DMS114 treated with DMSO at 0.1 percent for 48 hours (cell line): ENCODE results near the gene CDC14B.
"Not testable (repeated sequence)": the region's sequence is repeated elsewhere in the genome, so short reads cannot be mapped to it uniquely, and the experiment has no call there.

Experiments used
- DNase-seq: peaks from one replicate; lab custom pipeline; 2025; ENCODE audit not compliant: unreplicated experiment; lab: John Stamatoyannopoulos, UW

CDC14B gene

DNA sequence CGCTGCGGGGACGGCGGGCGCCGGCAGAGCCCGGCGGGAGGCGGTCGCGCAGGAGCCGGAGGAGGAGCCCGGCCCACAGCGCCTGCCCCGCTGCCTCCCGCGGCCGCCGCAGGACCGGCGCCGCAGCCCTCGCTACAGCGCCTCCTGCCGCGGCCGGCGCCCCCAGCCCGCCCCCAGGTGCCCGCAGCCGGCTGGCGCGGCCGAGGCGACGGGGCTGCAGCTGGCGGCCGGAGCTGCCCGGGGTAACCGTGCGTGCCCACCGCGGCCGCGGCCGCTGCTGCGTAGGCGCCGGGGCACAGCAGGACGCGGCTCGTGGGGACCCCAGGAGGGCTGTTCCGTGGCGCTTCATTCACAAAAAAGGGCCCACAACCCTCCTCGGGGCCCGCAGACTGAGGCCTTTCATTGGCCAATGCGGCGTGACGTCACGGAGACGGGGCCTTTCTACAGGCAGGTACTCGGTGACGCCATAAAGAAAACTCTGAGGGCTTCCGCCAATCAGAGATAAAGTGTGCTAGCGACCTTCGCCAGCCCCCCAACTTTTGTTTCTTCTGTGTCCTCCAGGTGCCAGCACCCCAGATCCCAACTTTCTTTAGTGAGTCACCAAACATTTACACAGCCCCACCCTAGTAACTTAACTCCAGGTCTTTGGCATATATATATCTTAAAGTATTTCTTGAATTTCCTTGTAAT is at the start of gene CDC14B:
Gene CDC14B, minus strand, starts transcription at position 353 of the 690 bp plus-strand sequence. CDS start 465 bp downstream, outside the sequence.
- peak; percentile 70 for DNase-seq

DNA sequence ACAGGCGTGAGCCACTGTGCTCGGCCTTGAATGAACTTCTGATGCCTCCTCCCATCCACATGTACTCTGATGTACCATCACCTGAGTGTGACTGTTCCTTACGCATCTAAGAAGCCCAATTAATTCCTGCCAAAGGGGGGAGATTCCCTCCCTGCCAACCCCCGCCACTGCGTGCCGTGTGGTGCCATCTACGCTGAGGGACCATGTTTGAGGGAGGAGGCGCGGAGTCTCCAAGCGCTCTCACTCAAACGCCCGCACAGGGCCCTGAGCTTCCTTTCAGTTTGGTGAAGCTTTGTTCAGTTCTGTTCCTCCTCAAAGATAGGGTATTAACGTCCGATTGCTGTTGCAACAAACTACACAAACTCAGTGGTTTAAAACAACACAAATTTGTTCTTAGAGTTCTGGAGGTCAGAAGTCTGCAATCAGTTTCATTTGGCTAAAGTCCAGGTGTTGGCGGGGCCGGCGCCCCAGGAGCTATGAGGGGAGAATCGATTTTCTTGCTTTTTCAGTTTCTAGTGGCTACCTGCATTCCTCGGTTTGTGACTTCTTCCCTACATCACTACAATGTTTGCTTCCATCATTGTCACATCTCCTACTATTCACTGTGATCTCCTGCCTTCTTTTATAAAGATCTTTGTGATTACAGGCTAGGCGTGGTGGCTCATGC is 49.4 kb upstream of the CDC14B start:
- no peak for DNase-seq

GRCh38 chr9:96667363-96667728 is 47.7 kb upstream of the CDC14B start:
- DNase-seq, result no peak

DNA sequence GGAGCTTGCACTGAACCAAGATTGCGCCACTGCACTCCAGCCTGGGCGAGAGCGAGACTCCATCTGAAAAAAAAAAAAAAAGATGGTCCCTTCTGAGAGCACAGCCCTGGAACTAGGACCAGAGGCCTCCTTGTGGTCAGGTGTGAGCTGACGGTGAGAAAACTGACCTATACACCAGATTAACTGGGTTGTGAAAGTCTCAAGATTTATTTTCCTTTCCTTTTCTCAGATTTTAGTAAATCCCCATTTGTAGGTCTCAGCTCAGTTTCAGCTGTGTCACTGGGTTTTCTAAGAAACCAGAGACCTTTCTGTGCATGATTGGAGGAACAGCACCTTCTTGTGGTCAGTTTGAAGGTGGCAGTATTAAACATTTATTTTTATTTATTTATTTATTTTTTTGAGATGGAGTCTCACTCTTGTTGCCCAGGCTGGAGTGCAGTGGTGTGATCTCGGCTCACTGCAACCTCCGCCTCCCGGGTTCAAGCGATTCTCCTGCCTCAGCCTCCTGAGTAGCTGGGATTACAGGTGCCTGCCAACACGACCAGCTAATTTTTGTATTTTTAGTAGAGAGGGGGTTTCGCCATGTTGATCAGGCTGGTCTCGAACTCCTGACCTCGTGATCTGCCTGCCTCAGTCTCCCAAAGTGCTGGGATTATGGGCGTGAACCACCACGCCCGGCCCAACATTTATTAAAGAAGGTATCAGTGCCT is 47.2 kb upstream of the CDC14B start:
- DNase-seq, result not testable (repeated sequence)

DNA sequence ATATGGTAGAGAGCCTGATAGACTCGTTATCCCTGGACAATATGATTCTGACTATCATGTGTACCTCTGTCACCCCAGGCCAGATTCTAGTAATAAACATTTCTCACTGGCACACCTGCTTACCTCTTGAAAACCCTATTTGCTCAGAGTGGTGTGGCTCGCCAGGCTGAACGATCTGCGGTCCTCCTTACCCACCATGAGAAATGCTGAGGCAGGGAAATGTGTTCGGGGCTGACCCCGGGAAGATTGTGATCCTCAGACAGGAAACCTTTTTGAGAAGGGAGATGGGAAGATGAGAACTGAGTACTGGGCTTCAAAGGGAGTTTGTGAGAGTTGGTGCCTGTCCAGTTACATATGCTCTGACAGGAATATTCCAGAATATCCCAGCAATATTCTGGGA is 46.1 kb upstream of the CDC14B start:
- DNase-seq, result no peak

- no peak for DNase-seq
Measured at GRCh38 chr9:96663506-96664120, 44.0 kb upstream of the CDC14B start.

- no peak for DNase-seq
Measured at GRCh38 chr9:96661711-96662110, 42.1 kb upstream of the CDC14B start.

- no peak for DNase-seq
Measured at GRCh38 chr9:96660692-96661248, 41.1 kb upstream of the CDC14B start.

- DNase-seq, result no peak
Measured at GRCh38 chr9:96655198-96655851, 35.7 kb upstream of the CDC14B start, which contains the start of gene PRXL2C. Gene PRXL2C, minus strand, starts transcription at chr9:96655317. Its CDS starts 36 bp downstream, at chr9:96655281.

GRCh38 chr9:96654450-96655197 is 35.0 kb upstream of the CDC14B start:
- DNase-seq, result peak; percentile 66

DNA sequence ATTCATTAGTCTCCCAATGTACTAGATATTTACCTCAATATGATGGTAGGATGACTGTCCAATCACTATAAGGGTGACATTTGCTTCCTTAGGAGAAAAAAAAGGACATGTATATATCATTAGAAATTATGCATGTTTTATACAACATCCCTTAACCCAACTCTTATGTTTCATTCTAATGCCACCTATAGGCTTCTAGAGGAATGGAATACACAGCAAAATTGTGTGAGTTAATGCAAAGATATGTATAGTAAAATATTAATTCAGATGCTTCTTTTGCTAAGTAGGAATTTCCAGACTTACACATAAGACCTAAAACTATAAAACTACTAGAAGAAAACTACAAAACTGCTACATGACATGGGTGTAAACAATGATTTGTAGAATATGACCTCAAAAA is 32.0 kb upstream of the CDC14B start:
- DNase-seq, result peak; percentile 9

DNA sequence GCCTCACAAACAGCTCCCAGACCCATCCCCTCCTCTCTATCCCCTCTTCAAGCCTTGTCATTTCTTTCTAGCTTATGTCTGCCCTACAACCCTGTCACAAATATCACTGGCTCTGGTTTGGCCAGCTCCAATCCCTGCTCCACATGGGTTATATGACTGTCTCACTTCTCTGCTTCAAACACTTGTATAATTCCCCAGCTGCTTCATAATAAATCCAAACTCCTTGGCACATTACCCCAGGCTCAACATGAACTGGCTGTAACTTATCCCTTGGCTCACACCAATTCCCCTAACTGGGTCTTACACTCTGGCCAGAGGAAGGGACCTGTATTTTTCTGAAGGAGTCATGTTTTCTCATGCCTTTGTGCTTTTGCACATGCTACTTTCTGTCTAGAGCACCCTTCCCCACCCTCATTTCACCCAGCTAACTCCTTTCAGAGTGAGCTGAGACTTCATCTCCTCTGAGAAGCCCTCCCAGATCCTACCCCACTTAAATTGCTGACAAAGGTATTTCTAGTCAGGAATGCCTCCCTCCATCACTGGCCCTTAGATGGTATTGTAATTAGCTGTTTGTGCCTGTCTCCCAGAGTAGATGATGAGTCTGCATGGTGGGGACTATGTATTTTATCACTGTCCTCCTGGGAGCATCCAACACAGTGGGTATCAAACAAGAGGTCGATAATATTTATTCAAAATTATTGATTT is 30.1 kb upstream of the CDC14B start:
- no peak for DNase-seq

DNA sequence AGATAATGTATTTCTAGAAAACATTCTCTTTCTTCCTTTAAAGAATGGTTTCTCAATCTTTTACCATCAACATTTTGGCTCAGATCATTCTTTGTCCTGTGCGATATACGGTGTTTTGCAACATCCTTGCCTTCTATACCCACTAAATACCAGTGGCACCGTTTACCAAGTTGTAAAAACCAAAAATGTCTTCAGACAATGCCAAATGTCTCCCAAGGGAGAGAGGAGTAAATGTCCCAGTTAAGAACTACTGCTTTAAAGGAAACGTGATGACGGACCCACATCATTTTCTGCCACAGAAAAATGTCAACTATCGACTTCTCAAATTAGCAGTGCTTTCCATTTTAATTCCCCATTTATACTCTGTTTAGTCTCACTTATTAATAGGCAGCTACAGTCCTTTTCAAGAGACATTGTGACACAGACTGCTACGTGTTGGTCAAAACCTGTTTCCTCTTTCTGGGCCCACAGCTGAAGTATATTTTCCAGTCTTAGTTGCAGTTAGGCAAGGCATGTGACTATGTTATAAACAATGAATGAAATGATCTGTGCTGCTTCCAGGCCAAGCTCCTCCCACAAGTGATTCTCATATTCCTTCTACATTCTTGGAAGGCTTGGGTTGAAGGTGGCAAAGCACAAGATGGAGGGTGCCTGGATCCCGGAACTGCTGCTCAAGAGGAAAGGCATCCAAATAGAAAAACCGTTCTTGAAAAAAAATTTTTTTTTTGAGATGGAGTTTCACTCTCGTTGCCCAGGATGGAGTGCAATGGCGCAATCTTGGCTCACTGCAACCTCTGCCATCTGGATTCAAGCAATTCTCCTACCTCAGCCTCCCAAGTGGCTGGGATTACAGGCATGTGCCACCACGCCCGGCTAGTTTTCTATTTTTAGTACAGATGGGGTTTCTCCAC is 26.7 kb upstream of the CDC14B start:
- DNase-seq, result no peak

DNA sequence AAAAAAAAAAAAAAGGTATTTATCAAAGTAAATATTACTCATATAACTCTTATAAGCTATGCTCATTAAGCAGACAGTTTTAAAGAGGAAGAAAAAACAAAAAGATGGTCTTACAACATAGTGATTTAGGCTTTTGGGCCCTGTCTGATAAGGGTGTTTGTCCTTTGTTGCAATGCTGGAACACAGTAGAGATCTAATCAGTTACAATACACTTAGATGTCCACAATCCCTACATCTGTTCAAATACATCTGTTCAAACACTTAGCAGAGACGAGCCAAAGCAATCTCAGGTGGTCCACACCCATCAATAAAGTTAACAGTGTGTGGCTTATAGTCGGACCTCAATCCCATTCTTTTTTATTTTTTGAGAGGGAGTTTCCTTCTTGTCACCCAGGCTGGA is 24.5 kb upstream of the CDC14B start:
- no peak for DNase-seq

GRCh38 chr9:96641514-96641913 is 21.9 kb upstream of the CDC14B start:
- DNase-seq, result no peak

- DNase-seq, result no peak
Measured at GRCh38 chr9:96638606-96639364, 19.1 kb upstream of the CDC14B start.

DNA sequence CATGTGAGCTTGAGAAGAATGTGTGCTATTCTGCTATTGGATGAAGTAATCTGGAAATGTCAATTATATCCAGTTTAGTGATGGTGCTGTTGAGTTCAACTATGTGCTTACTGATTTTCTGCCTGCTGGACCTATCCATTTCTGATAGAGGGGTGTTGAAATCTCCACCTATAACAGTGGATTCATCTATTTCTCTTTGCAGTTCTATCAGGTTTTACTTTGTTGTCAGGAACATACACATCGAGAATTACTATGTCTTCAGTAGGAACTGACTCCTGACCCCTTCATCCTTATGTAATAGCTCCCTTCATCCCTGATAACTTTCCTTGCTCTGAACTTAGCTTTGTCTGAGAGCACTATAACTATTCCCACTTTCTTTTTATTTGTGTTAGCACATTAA is 16.7 kb upstream of the CDC14B start:
- no peak for DNase-seq

DNA sequence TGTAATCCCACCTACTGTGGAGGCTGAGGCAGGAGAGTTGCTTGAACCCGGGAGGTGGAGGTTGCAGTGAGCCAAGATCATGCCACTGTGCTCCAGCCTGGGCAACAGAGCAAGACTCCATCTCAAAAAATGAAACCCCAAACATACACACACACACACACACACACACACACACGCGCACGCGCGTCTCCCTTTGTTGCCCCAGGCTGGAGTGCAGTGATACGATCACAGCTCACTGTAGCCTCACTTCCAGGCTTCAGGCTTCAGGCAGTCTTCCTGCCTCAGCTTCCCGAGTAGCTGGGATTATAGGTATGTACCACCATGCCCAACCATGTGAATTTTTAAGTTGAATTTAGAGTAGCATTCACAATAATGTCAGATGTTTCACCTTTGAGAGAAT is 13.9 kb upstream of the CDC14B start:
- not testable (repeated sequence) for DNase-seq
